K562 (cell line): ENCODE measurements around the gene CBX8. TPM values are rescaled to one million over a fixed set of nuclear protein-coding genes. Genes with fewer than 3 reads are reported as not detected.
A peak's percentile ranks its signal among the peaks of the same experiment; 100 is the strongest.

Experiments used
- ESRRB ChIP-seq: fragments of 250-450 bp; sonication (Bioruptor Pico); IDR thresholded peaks from 2 replicates; pipeline ENCODE4 v1.5.0; 2020; ENCODE audit warnings: mild to moderate bottlenecking, moderate library complexity, borderline replicate concordance
- FOSL1 ChIP-seq: fragments of 200-800 bp; sonication (Bioruptor generic); conservative IDR thresholded peaks from 2 replicates; pipeline ENCODE4 v1.6.1; 2016; ENCODE audit warnings: missing genetic modification characterization, missing compliant biosample characterization
- GATAD2A ChIP-seq: fragments of 450-650 bp; IDR thresholded peaks from 2 replicates; pipeline ENCODE4 v1.6.1; 2017
- HDGF ChIP-seq: fragments of 450-650 bp; IDR thresholded peaks from 2 replicates; pipeline ENCODE4 v1.6.1; 2016
- HINFP ChIP-seq: fragments of 450-650 bp; conservative IDR thresholded peaks from 2 replicates; pipeline ENCODE4 v1.6.1; 2016; ENCODE audit warnings: missing genetic modification characterization, low read depth, mild to moderate bottlenecking, control low read depth, missing compliant biosample characterization
- ILF3 ChIP-seq: fragments of 450-650 bp; IDR thresholded peaks from 2 replicates; pipeline ENCODE4 v1.6.1; 2018; ENCODE audit warnings: antibody characterized with exemption, mild to moderate bottlenecking, moderate library complexity, borderline replicate concordance
- JUN ChIP-seq, 2 experiments: sonication (generic) in 1 of 2; formaldehyde crosslinking in 1 of 2; IDR thresholded peaks; 2 replicates each; pipeline versions ENCODE4 v1.6.1 to v1.8.0; 2012 to 2022; ENCODE audit warnings: borderline replicate concordance in 2 of 2, mild to moderate bottlenecking in 2 of 2, improper control_type of control experiment in 1 of 2, low read depth in 1 of 2, low read length in 1 of 2, missing genetic modification reagents in 1 of 2
- MED1 ChIP-seq: sonication (generic); formaldehyde crosslinking; IDR thresholded peaks from 2 replicates; pipeline ENCODE4 v1.8.1; 2023; ENCODE audit warnings: missing genetic modification reagents, borderline replicate concordance
- MLLT1 ChIP-seq, 2 experiments: fragments of 450-650 bp; IDR thresholded peaks; 2 replicates each; pipeline ENCODE4 v1.6.1; 2016
- SNRNP70 ChIP-seq: fragments of 200-400 bp; formaldehyde crosslinking; optimal IDR thresholded peaks from 2 replicates; pipeline ENCODE3; 2017; ENCODE audit warnings: low read depth, low read length
- SREBF1 ChIP-seq: fragments of 150-350 bp; IDR thresholded peaks from 2 replicates; pipeline ENCODE4 v1.6.1; 2014; ENCODE audit warnings: antibody characterized with exemption, low read depth, low read length, borderline replicate concordance
- TFAM ChIP-seq: fragments of 250-450 bp; sonication (Bioruptor Pico); conservative IDR thresholded peaks from 2 replicates; pipeline ENCODE4 v1.5.0; 2021; ENCODE audit warnings: mild to moderate bottlenecking, moderate library complexity
- ZKSCAN1 ChIP-seq: fragments of 150-350 bp; IDR thresholded peaks from 2 replicates; pipeline ENCODE4 v1.6.1; 2016; ENCODE audit warnings: low read depth, low read length
- ZNF324 ChIP-seq: fragments of 250-450 bp; sonication (Bioruptor Pico); IDR thresholded peaks from 2 replicates; pipeline ENCODE4 v1.4.0; 2020; ENCODE audit warnings: mild to moderate bottlenecking
- ZNF639 ChIP-seq, 2 experiments: fragments of 200-800 bp in 1 of 2; sonication (Bioruptor generic) in 1 of 2; sonication (generic) in 1 of 2; formaldehyde crosslinking in 1 of 2; IDR thresholded peaks in 1 of 2; conservative IDR thresholded peaks in 1 of 2; 2 replicates each; pipeline versions ENCODE4 v1.5.0 to v1.6.1; 2016 to 2020; ENCODE audit warnings: missing compliant biosample characterization in 1 of 2, missing genetic modification characterization in 1 of 2, missing genetic modification reagents in 1 of 2
- ZNF740 ChIP-seq, 3 experiments: fragments of 200-800 bp in 1 of 3; sonication (Bioruptor generic) in 1 of 3; sonication (generic) in 1 of 3; formaldehyde crosslinking in 1 of 3; IDR thresholded peaks; 2 replicates each; pipeline versions ENCODE4 v1.6.1 to v1.8.0; 2016 to 2022; ENCODE audit warnings: mild to moderate bottlenecking in 2 of 3, missing compliant biosample characterization in 2 of 3, missing genetic modification characterization in 2 of 3, missing genetic modification reagents in 1 of 3
- ZSCAN29 ChIP-seq: fragments of 450-650 bp; IDR thresholded peaks from 2 replicates; pipeline ENCODE4 v1.6.1; 2017
- polyA plus RNA-seq, 8 experiments: library from polyadenylated mRNA; depleted of rRNA in 4 of 8; stranded (reverse) in 5 of 8; unstranded in 3 of 8; fragments of >200 nt; fragmentation: Nextera tagmentation in 2 of 8; fragmentation: Illumina TruSeq in 1 of 8; extraction: Ambion mirVana in 2 of 8; extraction: Trizol in 1 of 8; gene quantifications; 2 replicates each; pipeline versions ENCODE4 v1.2.1 to v1.2.3, GENCODE V29; 2011 to 2014; ENCODE audit warnings: inconsistent platforms in 1 of 8, missing spikeins in 1 of 8
- total RNA-seq, 7 experiments: library from RNA; depleted of rRNA in 6 of 7; stranded (reverse); fragments of >200 nt in 6 of 7; fragmentation: Illumina TruSeq in 2 of 7; extraction: Trizol in 2 of 7; gene quantifications; 2 replicates each; pipeline versions ENCODE4 v1.2.1 to v1.2.3, GENCODE V29; 2011 to 2021; ENCODE audit warnings: low replicate concordance in 1 of 7
- TF ChIP-seq, protein P1 (sequence below): sonication (generic); formaldehyde crosslinking; IDR thresholded peaks from 2 replicates; pipeline ENCODE4 v1.9.0; 2022; ENCODE audit warnings: mild to moderate bottlenecking, missing genetic modification reagents
- TF ChIP-seq, protein P2 (sequence below), 2 experiments: fragments of 450-650 bp in 1 of 2; sonication (generic) in 1 of 2; formaldehyde crosslinking in 1 of 2; IDR thresholded peaks in 1 of 2; conservative IDR thresholded peaks in 1 of 2; 2 replicates each; pipeline versions ENCODE4 v1.6.1 to v1.8.1; 2016 to 2023; ENCODE audit warnings: mild to moderate bottlenecking in 2 of 2, moderate library complexity in 2 of 2, inconsistent platforms in 1 of 2, missing genetic modification reagents in 1 of 2

CBX8 gene
- total and polyA plus RNA-seq, 9 of the 15 experiments (the other 6 are each of a cell fraction or from before 2014, with no cell fraction given), result 0.08 to 11.9 (median 2.6) TPM

DNA sequence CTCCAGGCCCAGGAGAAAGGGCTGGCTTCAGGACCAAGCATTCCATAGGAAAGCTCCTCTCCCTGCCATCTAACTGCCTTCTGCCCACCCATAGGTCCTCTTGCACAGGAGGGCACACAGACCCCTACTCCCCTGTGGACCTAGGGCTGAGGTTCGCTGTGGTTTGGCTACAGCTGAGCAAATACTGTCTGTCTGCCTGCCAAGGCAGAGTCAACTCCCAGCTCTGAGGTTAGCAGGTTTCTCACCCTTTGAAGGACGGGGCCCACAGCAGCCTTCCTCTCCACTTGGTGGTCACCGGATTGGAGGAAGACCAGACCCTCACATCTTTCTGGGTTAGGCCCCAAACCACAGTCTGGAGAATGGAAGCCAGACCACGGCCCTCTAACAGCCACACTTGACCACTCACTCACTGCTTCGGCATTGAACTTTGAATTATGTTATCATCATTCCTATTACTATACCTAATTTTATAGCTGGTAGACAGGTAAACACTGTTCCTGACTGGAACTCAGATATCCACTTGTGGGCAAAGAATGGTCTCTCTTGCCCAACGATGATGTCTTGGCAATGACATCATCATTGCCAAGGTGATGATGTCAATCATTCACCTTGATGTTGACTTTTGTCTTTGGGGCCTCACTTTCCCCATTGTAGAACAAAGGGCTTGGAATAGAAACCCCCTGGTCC is 28.2 kb upstream of the CBX8 start (continued):
- TF ChIP-seq MLLT1 (IDR thresholded peaks at IDR 0.05) (no peak), ZNF324 (CRISPR knock-in tag) (no peak), JUN (IDR thresholded peaks at IDR 0.05; ENCODE audit: borderline replicate concordance, low read depth, low read length) (0 out of 2 replicates have a peak, but pooled peaks have one; percentile 11), JUN (CRISPR knock-in tag; IDR thresholded peaks at IDR 0.05; ENCODE audit: borderline replicate concordance) (no peak), SREBF1 (no peak), MED1 (CRISPR knock-in tag) (no peak), ESRRB (CRISPR knock-in tag) (no peak), ILF3 (no peak), SNRNP70 (no peak), TFAM (CRISPR knock-in tag) (no peak), HINFP (no peak), GATAD2A (no peak), ZSCAN29 (no peak), ZKSCAN1 (no peak), FOSL1 (tag) (no peak), ZNF639 (CRISPR knock-in tag; conservative IDR thresholded peaks at IDR 0.05 in 1 of 2, IDR thresholded peaks at IDR 0.05 in 1 of 2) (peak in 1 of 2 experiments; percentile 3; a peak in 1 of 4 replicates), HDGF (no peak), ZNF740 (CRISPR knock-in tag; IDR thresholded peaks at IDR 0.05) (no peak), ZNF740 (tag; IDR thresholded peaks at IDR 0.05) (no peak)
- TF ChIP-seq, protein P1, sequence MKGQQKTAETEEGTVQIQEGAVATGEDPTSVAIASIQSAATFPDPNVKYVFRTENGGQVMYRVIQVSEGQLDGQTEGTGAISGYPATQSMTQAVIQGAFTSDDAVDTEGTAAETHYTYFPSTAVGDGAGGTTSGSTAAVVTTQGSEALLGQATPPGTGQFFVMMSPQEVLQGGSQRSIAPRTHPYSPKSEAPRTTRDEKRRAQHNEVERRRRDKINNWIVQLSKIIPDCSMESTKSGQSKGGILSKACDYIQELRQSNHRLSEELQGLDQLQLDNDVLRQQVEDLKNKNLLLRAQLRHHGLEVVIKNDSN (CRISPR knock-in tag), result no peak
- TF ChIP-seq, protein P2, sequence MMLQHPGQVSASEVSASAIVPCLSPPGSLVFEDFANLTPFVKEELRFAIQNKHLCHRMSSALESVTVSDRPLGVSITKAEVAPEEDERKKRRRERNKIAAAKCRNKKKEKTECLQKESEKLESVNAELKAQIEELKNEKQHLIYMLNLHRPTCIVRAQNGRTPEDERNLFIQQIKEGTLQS (IDR thresholded peaks at IDR 0.05), result peak; percentile 93
- TF ChIP-seq, protein P2 (CRISPR knock-in tag; conservative IDR thresholded peaks at IDR 0.05), result no peak
